A673 (cell line): ENCODE measurements around the gene CCDC66. TPM values are rescaled to one million over a fixed set of nuclear protein-coding genes. Genes with fewer than 3 reads are reported as not detected.

Source experiments
- Bru-seq: library from RNA; stranded (reverse); fragments of 400-500 nt; gene quantifications from one replicate; lab custom pipeline; 2021; lab: Mats Ljungman, UMichigan
- BruChase-seq, 2 experiments: library from RNA; stranded (reverse); fragments of 400-500 nt; gene quantifications; one replicate each; lab custom pipeline; 2021; lab: Mats Ljungman, UMichigan
- BruUV-seq: library from RNA; stranded (reverse); fragments of 400-500 nt; replicated peaks from 2 replicates; lab custom pipeline; 2021; lab: Mats Ljungman, UMichigan
- CTCF ChIA-PET: fragments of 300-600 bp; sonication (Branson Sonifier 250); formaldehyde crosslinking; loops from one replicate; lab custom pipeline; 2022; ENCODE audit warnings: antibody characterized with exemption; lab: Charles Lee
- POLR2A ChIA-PET: fragments of 300-600 bp; sonication (Branson Sonifier 250); formaldehyde crosslinking; loops from one replicate; lab custom pipeline; 2022; ENCODE audit warnings: antibody characterized with exemption; ENCODE audit not compliant: low non-redundant PET; lab: Charles Lee
- DNase-seq: peaks from one replicate; pipeline ENCODE4 v3.0.0-alpha.2; 2015; ENCODE audit warnings: low spot score
- H3K27ac ChIP-seq: fragments of 200-600 bp; sonication (generic); 2 replicates; pipeline ENCODE4 v1.5.1; 2016; ENCODE audit warnings: mixed run types, low read depth, mild to moderate bottlenecking, mixed read lengths, antibody characterized with exemption, low read length; ENCODE audit not compliant: poor library complexity, severe bottlenecking
- H3K27me3 ChIP-seq: fragments of 200-600 bp; sonication (generic); replicated peaks from 2 replicates; pipeline ENCODE4 v1.6.1; 2017; ENCODE audit warnings: mixed run types, low read depth, mild to moderate bottlenecking, mixed read lengths, antibody characterized with exemption, low read length; ENCODE audit not compliant: insufficient read depth, poor library complexity
- H3K36me3 ChIP-seq: fragments of 200-600 bp; sonication (generic); 2 replicates; pipeline ENCODE4 v1.6.1; 2016; ENCODE audit warnings: mixed run types, mild to moderate bottlenecking, mixed read lengths, antibody characterized with exemption, low read length; ENCODE audit not compliant: insufficient read depth, poor library complexity, severe bottlenecking
- H3K4me1 ChIP-seq: fragments of 200-600 bp; sonication (generic); 2 replicates; pipeline ENCODE4 v1.6.1; 2017; ENCODE audit warnings: mixed run types, mild to moderate bottlenecking, mixed read lengths, antibody characterized with exemption, low read length; ENCODE audit not compliant: insufficient read depth, poor library complexity, severe bottlenecking
- H3K4me3 ChIP-seq: fragments of 200-600 bp; sonication (generic); 2 replicates; pipeline ENCODE4 v1.5.1; 2016; ENCODE audit warnings: low read depth, mixed run types, mild to moderate bottlenecking, mixed read lengths, low read length; ENCODE audit not compliant: poor library complexity, severe bottlenecking
- H3K9me3 ChIP-seq: fragments of 200-600 bp; sonication (generic); 2 replicates; pipeline ENCODE4 v1.6.1; 2016; ENCODE audit warnings: mixed run types, low read depth, mild to moderate bottlenecking, mixed read lengths, antibody characterized with exemption, low read length; ENCODE audit not compliant: poor library complexity, severe bottlenecking
- EZH2 ChIP-seq: fragments of 200-600 bp; sonication (generic); IDR thresholded peaks from 2 replicates; pipeline ENCODE4 v1.6.1; 2017; ENCODE audit warnings: borderline replicate concordance, low read depth, mild to moderate bottlenecking, mixed read lengths, antibody characterized with exemption, low read length; ENCODE audit not compliant: poor library complexity, severe bottlenecking
- intact Hi-C: fragments of 100-400 bp; cut with micrococcal nuclease; formaldehyde crosslinking; loops from one replicate; pipeline ENCODE4 v1.10.0; 2022; ENCODE audit not compliant: unreplicated experiment
- long read RNA-seq: library from polyadenylated mRNA; stranded (forward); transcript quantifications from one replicate; pipeline ENCODE4 v2.0.0, GENCODE V29; 2022
- total RNA-seq: library from RNA; stranded (reverse); gene quantifications from 2 replicates; pipeline ENCODE4 v1.2.3, GENCODE V29; 2021
- TF ChIP-seq, protein P1 (sequence below): fragments of 300-800, 200-600 bp; sonication (generic); conservative IDR thresholded peaks from 2 replicates; pipeline ENCODE4 v1.5.1; 2017; ENCODE audit warnings: low read depth, mild to moderate bottlenecking, antibody characterized with exemption, low read length, moderate library complexity, mixed read lengths

Gene CCDC66
- 15.6 and 16.6 TPM in 2 replicates for total RNA-seq
- percentile 76 among the genes with signal in this experiment for Bru-seq, nascent RNA
- percentile 75 among the genes with signal in this experiment for BruChase-seq, experiment 1, labeled RNA remaining after a 2-hour chase
- BruChase-seq, experiment 2, labeled RNA remaining after a 6-hour chase, result percentile 65 among the genes with signal in this experiment
- long read RNA-seq, partial matches to known transcripts, result 1 of 43 reads
- long read RNA-seq, other reads (novel, unspliced or antisense), result 38 of 43 reads

GRCh38 chr3:56556908-56557830 is at the start of gene CCDC66:
TSS of gene CCDC66 (plus strand) at chr3:56557175. CDS start at chr3:56557243, 68 bp downstream.
- intact Hi-C loops, result no loop called here
- CTCF ChIA-PET, result interaction anchor here (0.6 kb wide), 2 partner anchors 145 to 1409 kb away, joined by 3 read pairs; no protein-coding TSS in a partner anchor
- DNase-seq, result peak; percentile 86
- Histone ChIP-seq H3K27me3 (no peaks in the 10 kb centered on the region), H3K36me3 (peaks cover 3% of the 10 kb centered on the region), H3K4me1 (peaks cover 3% of the 10 kb centered on the region), H3K9me3 (no peaks in the 10 kb centered on the region), H3K4me3 (peak within 1 kb of the TSS; percentile 75), H3K27ac (peak within 1 kb of the TSS; percentile 72)
- BruUV-seq, result TSS peak; percentile 61
- TF ChIP-seq EZH2, result no peak
- TF ChIP-seq, protein P1, sequence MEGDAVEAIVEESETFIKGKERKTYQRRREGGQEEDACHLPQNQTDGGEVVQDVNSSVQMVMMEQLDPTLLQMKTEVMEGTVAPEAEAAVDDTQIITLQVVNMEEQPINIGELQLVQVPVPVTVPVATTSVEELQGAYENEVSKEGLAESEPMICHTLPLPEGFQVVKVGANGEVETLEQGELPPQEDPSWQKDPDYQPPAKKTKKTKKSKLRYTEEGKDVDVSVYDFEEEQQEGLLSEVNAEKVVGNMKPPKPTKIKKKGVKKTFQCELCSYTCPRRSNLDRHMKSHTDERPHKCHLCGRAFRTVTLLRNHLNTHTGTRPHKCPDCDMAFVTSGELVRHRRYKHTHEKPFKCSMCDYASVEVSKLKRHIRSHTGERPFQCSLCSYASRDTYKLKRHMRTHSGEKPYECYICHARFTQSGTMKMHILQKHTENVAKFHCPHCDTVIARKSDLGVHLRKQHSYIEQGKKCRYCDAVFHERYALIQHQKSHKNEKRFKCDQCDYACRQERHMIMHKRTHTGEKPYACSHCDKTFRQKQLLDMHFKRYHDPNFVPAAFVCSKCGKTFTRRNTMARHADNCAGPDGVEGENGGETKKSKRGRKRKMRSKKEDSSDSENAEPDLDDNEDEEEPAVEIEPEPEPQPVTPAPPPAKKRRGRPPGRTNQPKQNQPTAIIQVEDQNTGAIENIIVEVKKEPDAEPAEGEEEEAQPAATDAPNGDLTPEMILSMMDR, result peak; percentile 55
- POLR2A ChIA-PET, result no interaction called here

GRCh38 chr3:56519641-56520040 is 37.3 kb upstream of the CCDC66 start:
- Histone ChIP-seq H3K27me3 (no peaks in the 10 kb centered on the region), H3K9me3 (no peaks in the 10 kb centered on the region), H3K36me3 (no peaks in the 10 kb centered on the region), H3K4me3 (no peak overlapping the region), H3K27ac (no peak overlapping the region), H3K4me1 (no peaks in the 10 kb centered on the region)
- ChIA-PET POLR2A (no interaction called here), CTCF (no interaction called here)
- no peak for TF ChIP-seq EZH2
- TF ChIP-seq, protein P1, result no peak
- intact Hi-C loops, result no loop called here
- BruUV-seq, result no TSS peak
- DNase-seq, result no peak

DNA sequence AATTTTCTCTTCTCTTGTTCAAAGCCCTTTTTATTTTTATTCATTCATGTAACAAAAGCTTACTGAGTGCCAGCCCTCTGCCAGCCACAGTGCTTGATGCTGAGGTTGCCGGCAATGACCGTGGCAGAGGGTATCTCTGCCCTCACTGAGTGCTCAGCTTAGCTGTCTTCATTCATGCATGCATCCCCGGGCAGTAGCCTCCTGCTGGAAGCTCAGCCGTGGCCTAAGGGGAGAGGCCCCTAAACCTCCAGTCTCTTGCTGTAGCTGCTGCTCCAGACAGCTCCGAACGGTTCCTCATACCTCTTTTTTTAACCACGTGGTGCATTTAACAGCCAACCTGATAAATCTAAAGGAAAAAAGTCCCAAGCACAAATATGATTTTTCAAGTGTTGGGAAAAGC is 34.6 kb upstream of the CCDC66 start:
- TF ChIP-seq EZH2, result no peak
- TF ChIP-seq, protein P1, result no peak

More for the DNA sequence above, 34.6 kb upstream of the CCDC66 start:
- intact Hi-C loops, result no loop called here
- Histone ChIP-seq H3K27ac (no peak overlapping the region), H3K9me3 (no peaks in the 10 kb centered on the region), H3K36me3 (no peaks in the 10 kb centered on the region), H3K27me3 (no peaks in the 10 kb centered on the region), H3K4me1 (no peaks in the 10 kb centered on the region), H3K4me3 (no peak overlapping the region)
- ChIA-PET POLR2A (no interaction called here), CTCF (no interaction called here)
- DNase-seq, result no peak
- BruUV-seq, result no TSS peak
